Adrenal gland (tissue), 5 donors: ENCODE data around the gene CALN1.

Experiments
- CTCF ChIP-seq, 6 experiments: fragments of 450-650 bp in 4 of 6; fragments of 200-600 bp in 2 of 6; sonication (generic) in 1 of 6; IDR thresholded peaks; 1 replicate in 5 of 6; 2 replicates in 1 of 6; pipeline versions ENCODE4 v1.5.1 to v1.8.0; 2016 to 2021; ENCODE audit warnings: antibody characterized with exemption in 6 of 6, mild to moderate bottlenecking in 2 of 6, moderate library complexity in 1 of 6
- POLR2A ChIP-seq, 2 donors: fragments of 450-650 bp; IDR thresholded peaks; one replicate each; pipeline ENCODE4 v1.6.1; 2017; ENCODE audit warnings: antibody characterized with exemption in 2 of 2, mild to moderate bottlenecking in 2 of 2, moderate library complexity in 1 of 2
- donor health status: DM: no; HTN: no; CAD: no.

GRCh38 chr7:72447465-72448204, 35.5 kb upstream of the CALN1 start:
- TF ChIP-seq CTCF (IDR thresholded peaks at IDR 0.05) (no peak), POLR2A (IDR thresholded peaks at IDR 0.05) (no peak)
